Peyer's patch (tissue), 4 donors: Measurements from ENCODE around the gene S1PR5.

Experiments
- CTCF ChIP-seq, 6 experiments: fragments of 450-650 bp in 4 of 6; fragments of 200-600 bp in 2 of 6; sonication (generic) in 1 of 6; IDR thresholded peaks; one replicate each; pipeline ENCODE4 v1.5.1; 2017 to 2019; ENCODE audit warnings: antibody characterized with exemption in 6 of 6, mild to moderate bottlenecking in 3 of 6, moderate library complexity in 1 of 6
- POLR2A ChIP-seq, 2 donors: fragments of 450-650 bp; IDR thresholded peaks; one replicate each; pipeline ENCODE4 v1.5.1; 2017; ENCODE audit warnings: antibody characterized with exemption in 2 of 2, mild to moderate bottlenecking in 2 of 2, moderate library complexity in 2 of 2

GRCh38 chr19:10543420-10544241 is 26.4 kb upstream of the S1PR5 start, which contains the start of gene ATG4D:
- TF ChIP-seq CTCF (IDR thresholded peaks at IDR 0.05) (no peak), POLR2A (IDR thresholded peaks at IDR 0.05) (peak; percentile 73 to 90)
